Body of pancreas (tissue), 4 donors: ENCODE results near the gene XCR1. TPM values are rescaled to one million over a fixed set of nuclear protein-coding genes. Genes with fewer than 3 reads are reported as not detected.
A peak's percentile ranks its signal among the peaks of the same experiment; 100 is the strongest.

Source experiments
- ATAC-seq: fragments of 150-250 bp; one replicate; pipeline ENCODE4 v1.9.1; 2016
- DNase-seq, 4 donors: peaks; one replicate each; pipeline ENCODE4 v3.0.0-alpha.2; 2019
- H3K27ac ChIP-seq, 4 donors: fragments of 200-600 bp; sonication (generic); 1 replicate in 3 of 4; 2 replicates in 1 of 4; pipeline versions ENCODE4 v1.5.1 to v1.6.1; 2016 to 2019; ENCODE audit warnings: mild to moderate bottlenecking in 1 of 4, mixed read lengths in 1 of 4, moderate library complexity in 1 of 4
- H3K27me3 ChIP-seq, 2 donors: fragments of 200-600 bp; sonication (generic); one replicate each; pipeline ENCODE4 v1.6.0; 2016; ENCODE audit warnings: mild to moderate bottlenecking in 1 of 2
- H3K36me3 ChIP-seq, 2 donors: fragments of 200-600 bp; sonication (generic); replicated peaks in 1 of 2; 2 replicates each; pipeline ENCODE4 v1.5.1; 2016; ENCODE audit warnings: low read depth in 2 of 2; ENCODE audit not compliant: insufficient read depth in 1 of 2
- H3K4me1 ChIP-seq: fragments of 200-600 bp; sonication (generic); one replicate; pipeline ENCODE4 v1.6.0; 2016
- H3K4me3 ChIP-seq, 2 donors: fragments of 200-600 bp; sonication (generic); 1 replicate in 1 of 2; 2 replicates in 1 of 2; pipeline ENCODE4 v1.5.1; 2016 to 2019
- H3K9me3 ChIP-seq, 3 donors: fragments of 200-600 bp; sonication (generic); 1 replicate in 2 of 3; 2 replicates in 1 of 3; pipeline ENCODE4 v1.5.1; 2016
- POLR2A ChIP-seq, 3 donors: fragments of 450-650 bp; IDR thresholded peaks; one replicate each; pipeline ENCODE4 v1.6.1; 2016; ENCODE audit warnings: antibody characterized with exemption in 3 of 3, mild to moderate bottlenecking in 2 of 3
- WGBS, 2 donors: methylation state at CpG; one replicate each; pipeline ENCODE4 v1.1.5; 2017; 5-methylcytosine and 5-hydroxymethylcytosine counted together
- intact Hi-C: fragments of 100-400 bp; cut with DNase I; formaldehyde crosslinking; loops from one replicate; pipeline ENCODE4 v1.15.1; 2023
- total RNA-seq, 2 donors: library from RNA; depleted of rRNA; stranded (reverse); fragments of >200 nt; gene quantifications; one replicate each; pipeline ENCODE4 v1.1.0, GENCODE V29; 2016
- TF ChIP-seq, protein P1 (sequence below), 7 experiments: fragments of 450-650 bp in 4 of 7; fragments of 200-600 bp in 3 of 7; sonication (generic) in 3 of 7; IDR thresholded peaks; one replicate each; pipeline ENCODE4 v1.5.1; 2016 to 2019; ENCODE audit warnings: antibody characterized with exemption in 7 of 7

The XCR1 gene
- total RNA-seq, 2 donors from 2014 or later: not detected

DNA sequence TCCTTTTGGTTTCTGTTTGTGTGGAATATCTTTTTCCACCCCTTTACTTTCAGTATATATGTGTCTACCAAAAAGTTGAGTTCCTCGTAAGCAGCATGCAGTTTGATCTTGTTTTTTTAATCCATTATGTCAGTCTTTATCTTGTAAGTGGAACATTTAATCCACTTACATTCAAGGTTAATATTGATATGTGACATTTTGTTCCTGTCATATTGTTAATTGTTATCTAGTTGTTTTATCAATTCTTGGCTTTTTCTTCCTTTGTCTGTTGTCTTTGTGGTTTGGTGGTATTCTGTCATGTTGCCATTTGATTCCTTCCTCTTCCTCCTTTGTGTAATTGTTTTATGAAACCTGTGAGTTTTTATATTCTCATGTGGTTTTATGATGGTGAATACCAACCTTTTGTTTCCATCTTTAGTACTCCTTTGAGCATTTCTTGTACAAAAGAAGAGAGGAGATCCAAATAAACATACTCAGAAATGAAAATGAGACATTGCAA, 43.4 kb upstream of the XCR1 start:
- H3K27me3 ChIP-seq: no peaks in the 10 kb centered on the region
- H3K27ac ChIP-seq: no peak overlapping the region
- intact Hi-C loops: no loop called here
- H3K4me3 ChIP-seq: no peak overlapping the region
- ATAC-seq (no peak), DNase-seq (no peak)
- no peaks in the 10 kb centered on the region for H3K9me3 ChIP-seq
- 46 to 54% methylated on average over 1 of the region's 1 CpG for WGBS, 2 donors
- no peak for TF ChIP-seq POLR2A (IDR thresholded peaks at IDR 0.05)
- TF ChIP-seq, protein P1, sequence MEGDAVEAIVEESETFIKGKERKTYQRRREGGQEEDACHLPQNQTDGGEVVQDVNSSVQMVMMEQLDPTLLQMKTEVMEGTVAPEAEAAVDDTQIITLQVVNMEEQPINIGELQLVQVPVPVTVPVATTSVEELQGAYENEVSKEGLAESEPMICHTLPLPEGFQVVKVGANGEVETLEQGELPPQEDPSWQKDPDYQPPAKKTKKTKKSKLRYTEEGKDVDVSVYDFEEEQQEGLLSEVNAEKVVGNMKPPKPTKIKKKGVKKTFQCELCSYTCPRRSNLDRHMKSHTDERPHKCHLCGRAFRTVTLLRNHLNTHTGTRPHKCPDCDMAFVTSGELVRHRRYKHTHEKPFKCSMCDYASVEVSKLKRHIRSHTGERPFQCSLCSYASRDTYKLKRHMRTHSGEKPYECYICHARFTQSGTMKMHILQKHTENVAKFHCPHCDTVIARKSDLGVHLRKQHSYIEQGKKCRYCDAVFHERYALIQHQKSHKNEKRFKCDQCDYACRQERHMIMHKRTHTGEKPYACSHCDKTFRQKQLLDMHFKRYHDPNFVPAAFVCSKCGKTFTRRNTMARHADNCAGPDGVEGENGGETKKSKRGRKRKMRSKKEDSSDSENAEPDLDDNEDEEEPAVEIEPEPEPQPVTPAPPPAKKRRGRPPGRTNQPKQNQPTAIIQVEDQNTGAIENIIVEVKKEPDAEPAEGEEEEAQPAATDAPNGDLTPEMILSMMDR (IDR thresholded peaks at IDR 0.05): no peak
- H3K36me3 ChIP-seq: no peaks in the 10 kb centered on the region
- H3K4me1 ChIP-seq: no peaks in the 10 kb centered on the region

DNA sequence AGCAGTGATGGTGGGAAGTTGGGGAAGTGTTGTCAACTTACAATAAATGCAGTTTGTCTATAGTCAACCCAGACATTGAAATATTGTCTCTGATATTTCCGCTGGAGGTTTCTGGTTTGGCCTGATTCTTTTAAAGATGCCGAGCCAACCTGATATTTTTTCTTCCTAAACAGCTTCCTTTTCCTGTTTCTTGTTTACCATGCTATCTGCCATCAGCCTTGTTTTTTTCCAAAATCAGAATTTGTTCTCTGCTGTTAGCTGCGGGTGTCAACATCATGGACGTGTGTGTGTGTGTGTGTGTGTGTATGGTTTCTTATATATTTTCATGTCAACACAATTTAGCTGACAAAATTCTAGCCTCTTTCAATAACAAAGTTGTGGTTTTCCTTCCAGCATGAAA, 41.2 kb upstream of the XCR1 start:
- TF ChIP-seq, protein P1 (IDR thresholded peaks at IDR 0.05): no peak
- no peak for TF ChIP-seq POLR2A (IDR thresholded peaks at IDR 0.05)
- Histone ChIP-seq H3K27ac (no peak overlapping the region), H3K27me3 (no peaks in the 10 kb centered on the region), H3K4me3 (no peak overlapping the region), H3K4me1 (no peaks in the 10 kb centered on the region), H3K36me3 (no peaks in the 10 kb centered on the region), H3K9me3 (no peaks in the 10 kb centered on the region)
- intact Hi-C loops: no loop called here
- ATAC-seq (no peak), DNase-seq (no peak)
- 72 to 74% methylated on average over 4 of the region's 4 CpGs for WGBS, 2 donors

DNA sequence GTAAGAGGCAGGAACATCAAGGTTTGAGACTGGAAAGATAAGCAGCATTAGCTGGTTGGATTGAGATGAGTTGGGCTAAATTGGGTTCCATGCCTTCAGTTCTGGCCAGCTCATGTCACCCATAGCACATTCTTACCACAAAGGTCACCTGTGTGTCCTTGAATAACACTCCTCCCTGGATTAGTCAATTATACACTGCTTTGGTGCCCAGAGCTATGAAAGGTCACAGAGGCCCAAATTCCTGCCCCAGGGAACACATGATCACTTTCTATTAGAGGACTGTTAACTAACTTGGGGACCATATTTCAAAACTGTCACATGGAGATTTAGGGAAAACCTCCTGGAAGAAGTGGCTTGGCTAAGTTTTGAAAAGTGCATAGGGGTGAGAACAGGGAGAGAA, 40.1 kb upstream of the XCR1 start:
- Histone ChIP-seq H3K36me3 (no peaks in the 10 kb centered on the region), H3K4me3 (no peak overlapping the region), H3K27me3 (no peaks in the 10 kb centered on the region), H3K9me3 (no peaks in the 10 kb centered on the region), H3K27ac (no peak overlapping the region), H3K4me1 (no peaks in the 10 kb centered on the region)
- TF ChIP-seq, protein P1 (IDR thresholded peaks at IDR 0.05): no peak
- no peak for TF ChIP-seq POLR2A (IDR thresholded peaks at IDR 0.05)
- no peak for ATAC-seq
- no peak for DNase-seq
- intact Hi-C loops: no loop called here

DNA sequence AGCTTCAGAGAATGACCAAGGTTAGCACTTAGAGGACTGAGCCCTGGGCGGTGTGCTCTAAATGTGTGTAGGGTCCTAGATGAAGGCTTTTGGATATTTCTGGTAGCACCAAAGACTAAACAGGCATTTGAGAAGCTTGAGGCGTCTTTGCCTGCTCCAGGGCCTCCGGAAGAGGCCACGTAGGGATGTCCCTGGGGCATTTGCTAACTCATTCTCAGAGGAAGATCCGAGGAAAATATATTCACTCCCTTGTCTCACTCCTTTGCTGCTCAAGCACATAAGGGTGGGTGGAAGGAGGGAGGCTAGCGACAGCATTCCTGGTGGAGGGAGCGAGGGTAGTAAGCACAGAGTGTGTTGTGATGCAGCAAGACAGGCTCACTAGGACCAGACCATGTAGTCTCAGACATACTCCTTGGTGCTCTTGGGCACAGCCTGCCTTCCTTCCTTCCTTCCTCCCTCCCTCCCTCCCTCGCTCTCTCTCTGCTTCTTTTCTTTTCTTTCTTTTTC, 38.5 kb upstream of the XCR1 start:
- no peaks in the 10 kb centered on the region for H3K36me3 ChIP-seq
- H3K27ac ChIP-seq: no peak overlapping the region
- intact Hi-C loops: no loop called here
- WGBS, 2 donors: 86 to 90% methylated on average over 8 of the region's 8 CpGs
- TF ChIP-seq POLR2A (IDR thresholded peaks at IDR 0.05): no peak
- TF ChIP-seq, protein P1 (IDR thresholded peaks at IDR 0.05): no peak
- H3K4me3 ChIP-seq: no peak overlapping the region
- H3K9me3 ChIP-seq: no peaks in the 10 kb centered on the region
- ATAC-seq (no peak), DNase-seq (no peak)
- H3K27me3 ChIP-seq: no peaks in the 10 kb centered on the region
- H3K4me1 ChIP-seq: no peaks in the 10 kb centered on the region

DNA sequence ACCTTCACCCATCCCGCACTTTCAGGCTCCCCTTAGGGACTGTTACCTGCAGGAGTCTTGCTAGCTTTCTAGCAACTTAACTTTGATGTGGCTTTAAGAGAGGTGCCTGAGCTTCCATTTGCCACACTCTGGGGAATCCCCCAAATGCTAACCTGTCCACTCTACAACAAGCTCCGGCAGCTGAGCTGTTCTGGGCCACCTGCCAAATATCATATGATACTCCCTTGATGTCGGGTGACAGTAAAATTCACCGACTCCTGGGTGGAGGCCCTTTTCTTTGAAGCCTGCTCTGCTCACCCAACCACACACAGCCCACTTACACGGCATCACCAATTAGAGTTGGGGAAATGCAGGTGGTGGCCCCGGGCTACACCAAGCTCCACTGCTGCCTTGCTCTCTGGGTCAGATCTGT, 38.0 kb upstream of the XCR1 start:
- Histone ChIP-seq H3K4me3 (no peak overlapping the region), H3K4me1 (no peaks in the 10 kb centered on the region), H3K9me3 (no peaks in the 10 kb centered on the region), H3K36me3 (no peaks in the 10 kb centered on the region), H3K27ac (no peak overlapping the region), H3K27me3 (no peaks in the 10 kb centered on the region)
- TF ChIP-seq POLR2A (IDR thresholded peaks at IDR 0.05): no peak
- TF ChIP-seq, protein P1 (IDR thresholded peaks at IDR 0.05): no peak
- 16 to 19% methylated on average over 6 of the region's 6 CpGs for WGBS, 2 donors
- ATAC-seq (peak; percentile 9), DNase-seq (peak in 3 of 4 donors; percentile 35 to 54 (median 44))
- intact Hi-C loops: no loop called here
